ENCODE data around the gene CLEC11A.
"Not testable (repeated sequence)": the region's sequence is repeated elsewhere in the genome, so short reads cannot be mapped to it uniquely, and the experiment has no call there.

CLEC11A gene

DNA sequence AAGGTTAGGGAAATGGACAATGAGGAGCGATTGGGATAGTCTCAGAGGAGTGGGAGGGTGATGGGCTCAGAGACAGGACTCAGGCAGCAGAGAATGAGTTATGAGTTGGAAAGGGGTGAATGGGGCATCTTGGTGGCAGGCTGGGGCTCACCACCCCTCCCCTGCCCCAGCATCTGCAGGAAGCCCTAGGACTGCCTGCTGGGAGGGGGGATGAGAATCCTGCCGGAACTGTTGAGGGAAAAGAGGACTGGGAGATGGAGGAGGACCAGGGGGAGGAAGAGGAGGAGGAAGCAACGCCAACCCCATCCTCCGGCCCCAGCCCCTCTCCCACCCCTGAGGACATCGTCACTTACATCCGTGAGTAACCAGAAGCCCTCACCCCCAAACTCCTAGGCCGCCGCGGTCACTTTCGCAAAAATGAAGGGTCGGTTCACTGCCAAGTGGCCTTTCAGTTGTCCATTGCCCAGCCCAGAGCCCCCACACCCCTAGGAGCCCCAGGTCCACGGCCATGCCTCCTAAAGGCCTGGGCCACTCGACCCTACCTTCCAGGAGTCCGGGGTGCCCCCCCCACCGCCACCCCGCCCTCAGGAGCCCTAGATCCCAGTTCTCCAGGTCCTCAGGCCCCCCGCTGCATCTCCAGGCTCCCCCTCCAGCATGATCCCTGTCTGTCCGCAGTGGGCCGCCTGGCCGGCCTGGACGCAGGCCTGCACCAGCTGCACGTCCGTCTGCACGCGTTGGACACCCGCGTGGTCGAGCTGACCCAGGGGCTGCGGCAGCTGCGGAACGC is 764 bp downstream of the CLEC11A start:
- no peak for DNase-seq

DNA sequence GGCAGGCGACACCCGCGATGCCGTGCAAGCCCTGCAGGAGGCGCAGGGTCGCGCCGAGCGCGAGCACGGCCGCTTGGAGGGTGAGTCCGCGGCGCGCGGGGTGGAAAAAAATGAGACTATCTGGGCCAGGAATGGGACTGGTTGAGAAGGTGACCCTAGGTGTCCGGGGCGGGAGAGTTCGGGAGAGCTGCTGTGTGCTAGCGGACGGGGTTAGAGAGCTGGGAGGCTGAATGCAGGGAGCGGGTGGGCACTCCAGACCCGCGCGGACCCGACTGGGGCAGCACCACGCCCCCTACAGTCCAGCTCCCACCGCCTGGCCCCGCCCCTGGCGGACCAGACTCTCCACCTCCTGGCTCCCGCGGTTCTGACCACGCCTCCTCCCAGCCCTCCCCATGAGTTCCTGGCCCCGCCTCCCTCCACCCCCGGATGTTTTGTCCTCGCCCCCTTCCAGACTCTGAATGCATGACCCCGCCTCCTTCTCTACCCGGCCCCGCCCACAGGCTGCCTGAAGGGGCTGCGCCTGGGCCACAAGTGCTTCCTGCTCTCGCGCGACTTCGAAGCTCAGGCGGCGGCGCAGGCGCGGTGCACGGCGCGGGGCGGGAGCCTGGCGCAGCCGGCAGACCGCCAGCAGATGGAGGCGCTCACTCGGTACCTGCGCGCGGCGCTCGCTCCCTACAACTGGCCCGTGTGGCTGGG is 1.5 kb downstream of the CLEC11A start:
- DNase-seq: peak; percentile 95

DNA sequence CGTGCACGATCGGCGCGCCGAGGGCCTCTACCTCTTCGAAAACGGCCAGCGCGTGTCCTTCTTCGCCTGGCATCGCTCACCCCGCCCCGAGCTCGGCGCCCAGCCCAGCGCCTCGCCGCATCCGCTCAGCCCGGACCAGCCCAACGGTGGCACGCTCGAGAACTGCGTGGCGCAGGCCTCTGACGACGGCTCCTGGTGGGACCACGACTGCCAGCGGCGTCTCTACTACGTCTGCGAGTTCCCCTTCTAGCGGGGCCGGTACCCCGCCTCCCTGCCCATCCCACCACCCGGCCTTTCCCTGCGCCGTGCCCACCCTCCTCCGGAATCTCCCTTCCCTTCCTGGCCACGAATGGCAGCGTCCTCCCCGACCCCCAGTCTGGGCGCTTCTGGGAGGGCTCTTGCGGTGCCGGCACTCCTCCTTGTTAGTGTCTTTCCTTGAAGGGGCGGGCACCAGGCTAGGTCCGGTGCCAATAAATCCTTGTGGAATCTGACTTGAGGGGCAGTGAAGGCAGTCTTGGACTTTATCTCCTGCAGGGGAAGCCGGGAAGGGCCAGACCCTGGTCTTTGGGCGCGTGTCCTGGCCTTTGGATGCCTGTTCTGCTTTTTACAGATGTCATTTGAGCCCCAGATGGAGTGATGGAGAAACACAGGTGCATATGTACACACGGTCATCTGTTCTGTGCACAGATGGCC is 2.2 kb downstream of the CLEC11A start:
- DNase-seq: no peak

DNA sequence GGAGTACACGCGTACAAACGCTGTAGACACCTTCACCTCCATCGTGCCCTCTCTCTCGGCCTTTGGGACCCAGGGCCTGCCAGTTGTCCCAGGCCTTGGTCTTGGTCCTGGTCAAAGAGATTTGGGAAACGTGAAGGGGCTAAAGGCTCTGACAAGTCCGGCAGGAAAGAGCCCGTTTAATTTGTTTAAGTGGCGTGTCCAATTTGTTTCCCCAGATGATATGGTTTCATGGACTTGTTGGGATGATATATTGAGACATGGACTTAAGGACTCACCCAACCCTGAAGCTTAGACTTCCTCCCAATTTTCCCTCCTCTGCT is 2.7 kb downstream of the CLEC11A start:
- no peak for DNase-seq

DNA sequence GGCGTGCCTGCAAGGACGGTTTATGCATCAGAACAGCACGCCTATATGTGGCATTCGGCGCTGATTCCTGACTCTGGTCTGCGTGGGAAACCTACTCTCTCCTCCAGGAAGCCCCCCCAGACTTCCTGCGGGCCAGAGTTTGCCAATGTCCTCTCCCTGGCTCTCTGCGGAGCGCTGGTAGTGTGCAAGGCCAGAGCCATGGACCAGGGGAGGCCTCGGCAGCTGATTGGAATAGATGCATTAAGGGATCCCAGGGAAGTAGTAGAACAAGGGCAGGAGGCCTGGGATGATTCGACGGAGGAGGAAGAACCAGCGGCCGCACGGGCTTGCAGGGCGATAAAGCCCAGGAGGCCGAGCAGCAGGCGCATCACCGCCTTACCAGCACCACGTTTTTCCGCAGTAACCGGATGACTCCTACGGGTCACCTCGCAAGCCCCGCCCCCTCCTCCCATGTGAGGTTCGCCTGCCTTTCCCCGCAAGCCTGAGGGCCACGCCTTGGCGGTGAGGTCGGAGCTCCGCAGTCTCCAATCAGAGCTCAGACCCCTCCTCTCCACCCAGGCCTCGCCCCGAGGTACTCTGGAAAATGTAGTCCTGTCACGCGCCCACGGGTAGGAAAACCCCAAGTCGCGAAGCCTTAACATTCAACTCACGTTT is 5.0 kb downstream of the CLEC11A start:
- DNase-seq: peak; percentile 27

DNA sequence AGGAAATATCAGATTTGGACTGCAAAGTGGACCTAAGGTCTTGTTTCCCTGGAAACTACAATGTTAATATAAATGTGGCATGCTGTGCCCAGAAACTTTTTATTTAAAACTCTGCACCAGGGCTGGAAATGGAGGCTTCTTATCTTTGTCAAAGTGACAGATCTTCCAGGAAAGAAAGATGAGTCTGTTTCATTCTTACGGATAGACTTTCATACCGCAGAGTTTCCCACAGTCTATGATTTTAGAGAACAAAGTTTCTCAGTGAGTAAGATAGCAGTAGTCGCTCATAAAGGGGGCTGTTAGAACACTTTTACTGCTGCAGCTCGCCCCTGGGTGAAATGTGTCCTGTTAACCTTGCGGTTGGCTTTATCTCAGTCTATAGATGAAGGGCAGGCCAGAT is 6.7 kb downstream of the CLEC11A start:
- DNase-seq: no peak

DNA sequence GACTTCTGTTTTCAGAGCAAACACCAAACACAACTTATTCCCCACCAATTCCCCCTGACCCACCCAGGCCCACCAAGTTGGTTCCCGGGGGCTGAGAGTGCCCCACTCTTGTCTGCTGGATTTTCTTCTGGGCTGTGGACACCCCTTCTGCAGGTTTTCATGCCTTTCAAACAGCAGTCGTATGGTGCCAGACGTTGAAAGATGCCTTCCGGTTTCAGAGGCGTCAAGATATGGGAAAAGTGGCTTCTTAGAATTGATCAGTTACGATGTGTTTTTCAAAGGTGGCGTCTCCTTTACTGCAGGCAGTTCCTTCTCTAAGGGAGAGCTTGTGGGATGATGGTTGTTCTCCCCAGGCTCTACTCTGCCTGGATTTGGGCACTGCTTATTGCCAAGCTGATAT is 12.7 kb downstream of the CLEC11A start:
- DNase-seq: no peak

DNA sequence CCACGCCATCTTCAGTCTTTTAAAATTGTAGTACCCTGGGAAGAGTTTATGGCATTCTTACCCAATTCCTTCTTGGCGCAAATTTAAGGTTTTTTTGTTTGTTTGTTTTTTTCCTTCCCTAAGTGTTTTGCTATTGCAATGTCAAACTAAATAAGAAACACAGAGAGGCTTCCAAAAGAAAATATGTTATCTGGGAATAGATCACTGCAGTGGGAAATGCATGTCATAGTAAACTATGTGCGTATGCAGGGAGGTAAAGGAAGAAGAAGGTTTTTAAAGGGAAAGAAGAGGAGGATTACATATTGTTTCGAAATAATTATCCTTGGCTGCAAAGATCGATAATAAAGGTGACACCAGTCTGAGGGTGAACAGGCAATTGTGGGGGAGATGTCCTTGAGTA is 13.2 kb downstream of the CLEC11A start:
- DNase-seq: no peak

DNA sequence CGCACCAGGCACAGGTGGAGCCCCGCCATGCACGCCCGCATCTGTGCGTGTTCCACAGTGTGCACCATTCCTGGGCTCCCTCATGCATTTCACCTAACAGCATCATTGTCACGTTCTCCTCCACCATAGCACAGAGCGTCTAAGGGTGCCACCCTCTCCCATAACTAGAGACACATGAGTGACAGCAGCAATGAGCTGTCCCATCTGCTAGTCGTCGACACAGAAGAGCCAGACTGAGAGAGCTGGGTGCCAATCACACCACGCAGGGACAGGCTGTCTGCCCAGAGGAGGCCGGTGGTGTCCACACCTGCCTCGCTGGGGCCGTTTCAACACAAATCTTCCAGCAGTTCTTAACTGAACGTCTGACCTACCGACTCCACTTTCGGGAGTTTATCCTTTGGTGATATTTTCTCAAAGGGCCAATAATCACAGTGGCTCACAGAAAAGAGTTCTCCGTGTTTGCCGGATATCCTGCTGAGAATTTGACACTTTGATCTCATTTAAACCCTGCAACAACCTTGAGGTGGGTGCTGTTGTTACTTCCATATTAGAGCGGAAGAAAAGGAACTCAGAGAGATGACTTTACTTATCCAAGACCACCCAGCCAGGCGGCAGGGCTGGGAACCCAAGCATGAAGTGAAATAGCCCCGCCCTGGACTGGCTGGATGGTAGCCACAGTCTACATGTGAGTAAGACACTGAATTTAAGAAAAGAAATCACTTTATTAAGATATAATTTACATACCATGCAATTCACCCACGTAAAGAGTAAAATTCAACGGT is 16.2 kb downstream of the CLEC11A start:
- no peak for DNase-seq

DNA sequence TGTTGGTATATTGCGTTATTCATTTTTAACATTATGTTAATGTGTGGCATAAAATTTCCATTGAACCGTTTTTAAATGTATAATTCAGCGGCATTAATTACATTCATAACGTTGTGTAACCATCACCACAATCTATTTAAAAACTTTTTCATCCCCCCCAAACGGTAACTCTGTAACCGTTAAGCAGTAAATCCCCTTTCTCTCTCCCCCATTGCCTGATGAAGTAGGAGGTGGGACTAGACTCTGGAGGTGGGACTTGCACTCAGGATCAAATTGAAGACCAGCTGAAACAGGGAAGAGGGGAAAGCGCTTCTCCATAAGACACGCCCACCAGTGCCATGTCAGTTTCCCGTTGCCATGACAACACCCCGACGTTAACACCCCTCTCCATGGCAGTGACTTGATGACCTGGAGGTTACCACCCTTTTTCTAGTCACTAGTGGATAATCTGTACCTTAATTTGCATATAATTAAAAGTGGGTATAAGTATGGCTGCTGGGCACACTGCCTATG is 16.8 kb downstream of the CLEC11A start:
- no peak for DNase-seq

DNA sequence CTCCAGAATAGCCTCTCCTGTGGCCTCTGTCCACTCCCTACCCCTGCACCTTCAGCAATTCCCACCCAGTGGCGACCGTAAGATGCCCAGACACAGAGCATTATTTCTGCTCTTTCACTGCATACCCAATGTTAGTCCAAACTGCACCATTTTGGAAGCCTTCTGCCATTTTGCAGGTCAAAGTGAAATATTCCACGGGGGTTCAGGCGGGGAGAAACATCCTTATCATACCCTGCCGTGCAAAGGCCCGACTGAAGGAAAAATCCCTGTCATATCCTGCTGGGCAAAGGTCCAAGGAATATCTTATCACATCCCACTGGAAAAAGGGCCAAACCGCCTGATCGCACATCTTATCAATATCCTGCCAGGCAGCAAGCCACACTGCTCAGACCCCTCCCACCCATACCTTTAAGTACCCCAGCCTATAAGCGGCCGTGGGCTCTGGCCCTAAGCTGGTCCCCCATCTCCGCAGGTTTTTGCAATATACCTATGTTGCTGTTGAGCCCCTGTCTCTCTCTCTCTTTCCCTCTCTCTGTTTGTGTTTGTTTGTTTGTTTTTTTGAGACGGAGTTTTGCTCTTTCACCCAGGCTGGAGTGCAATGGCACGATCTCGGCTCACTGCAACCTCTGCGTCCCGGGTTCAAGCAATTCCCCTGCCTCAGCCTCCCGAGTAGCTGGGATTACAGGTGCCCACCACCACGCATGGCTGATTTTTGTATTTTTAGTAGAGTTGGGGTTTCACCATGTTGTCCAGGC is 18.2 kb downstream of the CLEC11A start:
- no peak for DNase-seq

DNA sequence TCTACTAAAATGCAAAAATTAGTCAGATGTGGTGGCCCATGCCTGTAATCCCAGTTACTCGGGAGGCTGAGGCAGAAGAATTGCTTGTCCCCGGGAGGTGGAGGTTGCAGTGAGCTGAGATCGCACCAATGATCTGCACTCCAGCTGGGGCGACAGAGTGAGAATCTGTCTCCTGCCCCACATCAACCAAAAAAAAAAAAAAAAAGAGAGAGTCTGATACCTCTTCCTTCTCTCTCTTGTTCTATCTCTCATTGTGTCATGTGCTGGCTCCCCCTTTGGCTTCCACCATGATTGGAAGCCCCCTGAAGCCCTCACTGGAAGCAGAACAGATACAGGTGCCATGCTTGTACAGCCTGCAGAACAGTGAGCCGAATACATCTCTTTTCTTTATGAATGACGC is 20.4 kb downstream of the CLEC11A start:
- DNase-seq: no peak

DNA sequence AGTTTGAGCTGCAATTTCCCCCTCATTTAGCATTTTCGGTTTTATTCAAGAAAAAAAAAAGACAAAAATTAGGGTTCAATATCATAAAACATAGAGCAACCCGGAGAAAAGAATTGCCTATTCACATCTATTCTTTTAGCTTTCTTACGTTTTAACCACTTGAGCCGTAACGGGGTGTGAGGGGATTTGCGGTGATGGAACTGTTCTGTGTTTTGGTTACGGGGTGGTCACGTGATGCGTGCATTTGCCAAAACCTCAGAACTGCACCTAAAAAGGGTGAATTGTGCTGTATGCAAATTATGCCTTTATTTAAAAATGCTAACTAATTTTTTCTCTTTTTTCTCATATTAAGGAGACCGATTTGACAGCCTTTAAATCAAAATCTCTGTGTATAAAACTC is 22.1 kb downstream of the CLEC11A start:
- no peak for DNase-seq

DNA sequence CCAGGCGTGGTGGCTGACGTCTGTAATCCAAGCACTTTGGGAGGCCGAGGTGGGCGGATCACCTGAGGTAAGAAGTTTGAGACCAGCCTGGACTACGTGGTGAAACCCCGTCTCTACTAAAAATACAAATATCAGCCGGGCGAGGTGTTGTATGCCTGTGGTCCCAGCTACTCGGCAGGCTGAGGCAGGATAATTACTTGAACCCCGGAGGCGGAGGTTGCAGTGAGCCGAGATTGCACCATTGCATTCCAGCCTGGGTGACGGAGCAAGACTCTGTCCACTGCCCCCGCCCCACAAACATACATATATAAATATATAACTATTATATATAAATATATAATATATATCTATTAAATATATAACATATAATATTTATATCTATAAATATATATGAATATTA is 24.0 kb downstream of the CLEC11A start:
- not testable (repeated sequence) for DNase-seq

DNA sequence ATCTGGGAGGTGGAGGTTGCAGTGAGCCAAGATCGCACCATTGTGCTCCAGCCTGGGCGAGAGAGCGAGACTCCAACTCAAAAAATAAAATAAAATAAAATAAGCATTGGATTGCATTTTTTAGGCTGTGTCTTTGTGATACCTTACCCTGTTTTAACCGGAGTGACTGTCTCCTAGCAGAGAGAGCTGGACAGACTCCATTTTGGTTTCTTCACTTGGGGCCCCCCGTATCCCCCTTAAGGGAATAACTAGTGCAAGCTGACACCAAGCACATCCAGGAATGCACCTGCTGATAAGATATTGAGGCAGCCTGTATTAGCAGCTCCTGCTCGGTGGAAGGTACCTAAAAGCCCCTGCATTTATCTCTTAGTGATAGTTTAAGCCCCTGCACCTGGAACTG is 26.3 kb downstream of the CLEC11A start:
- DNase-seq: no peak

DNA sequence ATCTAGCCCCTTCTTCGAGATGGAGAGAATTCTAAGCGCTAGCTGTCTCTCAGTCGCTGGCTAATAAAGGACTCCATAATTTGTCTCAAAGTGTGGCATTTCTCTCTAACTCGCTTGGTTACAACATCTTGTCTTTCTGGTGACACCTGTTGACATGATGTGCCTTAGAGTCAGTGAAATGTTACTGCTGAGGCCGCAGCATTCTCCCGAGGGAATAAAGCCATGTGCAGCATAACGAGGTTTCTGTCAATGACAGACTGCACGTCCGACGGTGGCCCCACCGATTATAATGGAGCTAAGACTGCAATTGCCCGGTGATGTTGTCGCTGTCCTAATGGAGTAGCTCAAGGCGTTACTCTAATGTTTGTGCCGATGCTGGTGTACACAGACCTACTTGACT is 26.8 kb downstream of the CLEC11A start:
- no peak for DNase-seq

DNA sequence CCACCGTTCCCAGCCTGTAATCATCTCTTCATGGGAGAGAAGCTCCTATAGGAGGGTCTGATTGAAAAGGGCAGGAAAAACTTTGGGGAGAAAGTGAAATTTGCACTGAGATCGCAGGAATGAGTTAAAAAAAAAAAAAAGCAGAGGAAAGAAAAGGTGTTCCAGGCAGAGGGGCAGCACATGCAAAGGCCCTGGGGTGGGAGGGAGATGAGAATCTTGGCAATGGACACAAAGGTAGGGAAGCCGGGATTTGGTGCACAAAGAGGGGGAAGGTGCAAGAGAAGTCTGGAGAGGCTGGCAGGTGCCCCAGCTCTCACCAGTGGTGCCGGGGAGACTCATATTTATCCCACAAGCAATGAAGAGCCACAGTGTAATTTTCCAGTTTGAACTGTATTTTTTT is 30.7 kb downstream of the CLEC11A start:
- DNase-seq: no peak

DNA sequence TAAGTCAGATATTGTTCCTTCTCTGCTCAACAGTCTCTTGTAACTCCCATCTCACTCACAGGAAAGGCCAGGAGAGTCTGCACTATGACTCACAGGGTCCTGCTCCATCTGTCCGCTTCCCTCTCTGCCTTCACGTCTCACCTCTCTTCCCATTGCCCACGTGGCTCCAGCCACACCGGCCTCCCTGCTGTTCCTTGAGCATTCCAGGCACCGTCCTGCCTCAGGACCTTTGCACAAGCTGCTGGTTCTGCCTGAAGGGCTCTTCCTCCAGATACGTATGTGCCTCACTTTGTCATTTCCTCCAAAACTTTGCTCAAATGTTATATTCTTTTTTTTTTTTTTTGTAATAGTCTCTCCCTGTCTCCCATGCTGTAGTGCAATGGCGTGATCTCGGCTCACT is 33.1 kb downstream of the CLEC11A start:
- DNase-seq: not testable (repeated sequence)

DNA sequence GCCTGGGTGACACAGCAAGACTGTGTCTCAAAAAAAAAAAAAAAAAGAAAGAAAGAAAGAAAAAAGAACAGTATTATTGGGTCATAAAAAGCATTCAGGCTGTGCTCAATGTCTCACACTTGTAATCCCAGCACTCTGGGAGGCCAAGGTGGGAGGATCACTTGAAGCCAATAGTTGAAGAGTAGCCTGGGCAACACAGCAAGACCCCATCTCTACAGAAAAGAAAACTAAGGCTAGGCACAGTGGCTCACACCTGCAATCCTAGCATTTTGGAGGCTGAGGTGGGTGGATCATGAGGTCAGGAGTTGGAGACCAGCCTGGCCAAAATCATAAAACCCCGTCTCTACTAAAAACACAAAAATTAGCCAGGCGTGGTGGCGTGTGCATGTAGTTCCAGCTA is 34.5 kb downstream of the CLEC11A start:
- DNase-seq: not testable (repeated sequence)

DNA sequence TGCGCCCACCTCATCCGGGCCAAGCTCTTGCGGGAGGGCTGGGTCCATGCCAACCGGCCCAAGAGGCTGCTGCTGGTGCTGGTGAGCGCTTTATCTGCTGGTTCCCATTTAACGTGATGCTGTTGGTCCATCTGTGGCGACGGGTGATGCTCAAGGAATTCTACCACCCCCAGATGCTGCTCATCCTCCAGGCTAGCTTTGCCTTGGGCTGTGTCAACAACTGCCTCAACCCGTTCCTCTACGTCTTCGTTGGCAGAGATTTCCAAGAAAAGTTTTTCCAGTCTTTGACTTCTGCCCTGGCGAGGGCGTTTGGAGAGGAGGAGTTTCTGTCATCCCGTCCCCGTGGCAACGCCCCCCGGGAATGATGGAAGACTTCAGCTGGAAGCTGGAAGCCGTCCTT is 35.9 kb downstream of the CLEC11A start:
- DNase-seq: not testable (repeated sequence)

DNA sequence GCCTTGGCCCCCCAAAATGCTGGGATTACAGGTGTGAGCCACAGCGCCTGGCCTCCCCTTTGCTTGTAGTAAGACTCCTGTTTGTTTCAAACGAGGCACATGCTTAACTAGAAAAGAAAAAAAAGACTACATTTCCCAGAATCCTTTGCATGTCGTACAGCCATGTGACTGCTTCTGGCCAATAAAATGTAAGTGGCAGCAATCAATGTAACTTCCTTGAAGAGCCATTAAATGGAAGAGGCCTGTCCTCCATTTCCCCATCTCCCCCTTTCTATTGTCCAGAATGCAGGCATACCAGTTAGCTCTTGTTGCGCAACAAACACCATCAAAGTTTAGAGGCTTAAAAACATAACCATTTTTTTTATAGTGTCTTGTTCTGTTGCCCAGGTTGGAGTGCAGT is 36.7 kb downstream of the CLEC11A start:
- DNase-seq: no peak

DNA sequence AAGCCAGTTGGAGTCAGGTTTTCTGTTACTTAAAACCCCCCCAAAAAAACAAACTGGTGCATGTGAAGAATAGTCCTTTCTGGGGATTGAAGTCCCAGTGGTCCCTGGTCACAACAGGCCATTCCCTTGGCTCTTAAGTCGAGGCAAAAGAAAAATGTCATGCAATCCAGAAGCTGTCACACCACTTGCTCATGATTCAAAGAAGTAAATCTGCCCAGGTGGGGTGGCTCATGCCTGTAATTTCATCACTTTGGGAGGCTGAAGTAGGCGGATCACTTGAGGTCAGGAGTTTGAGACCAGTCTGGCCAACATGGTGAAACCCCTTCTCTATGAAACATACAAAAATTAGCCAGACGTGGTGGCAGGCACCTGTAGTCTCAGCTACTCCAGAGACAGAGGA is 38.3 kb downstream of the CLEC11A start:
- DNase-seq: not testable (repeated sequence)
